ENCODE results near the gene NR1H2. TPM values are rescaled to one million over a fixed set of nuclear protein-coding genes. Genes with fewer than 3 reads are reported as not detected.

Gene NR1H2
- 10 to 100 TPM; 40.4 to 42.7 TPM for total RNA-seq
- polyA plus RNA-seq (2013, experiment 1 of 2), result 21.3 TPM
- polyA plus RNA-seq (2013, experiment 2 of 2), result 21.2 TPM
- long read RNA-seq, experiment 1, transcript NR1H2-201 (10 exons, 1,998 nt), result major isoform, 5 of 26 reads
- long read RNA-seq, experiment 1, partial matches to known transcripts, result 16 of 26 reads
- long read RNA-seq, experiment 1, other reads (novel, unspliced or antisense), result 4 of 26 reads
- long read RNA-seq, experiment 2, transcript NR1H2-201 (10 exons, 1,998 nt), result major isoform, 120 of 143 reads
- long read RNA-seq, experiment 2, partial matches to known transcripts, result 11 of 143 reads
- long read RNA-seq, experiment 2, other reads (novel, unspliced or antisense), result 8 of 143 reads
- long read RNA-seq, experiment 3, transcript NR1H2-201 (10 exons, 1,998 nt), result major isoform, 360 of 409 reads
- long read RNA-seq, experiment 3, transcript NR1H2-211 (10 exons, 1,830 nt), result minor isoform, 7 of 409 reads
- long read RNA-seq, experiment 3, partial matches to known transcripts, result 5 of 409 reads
- long read RNA-seq, experiment 3, other reads (novel, unspliced or antisense), result 37 of 409 reads
- long read RNA-seq, experiment 4, transcript NR1H2-201 (10 exons, 1,998 nt), result major isoform, 24 of 37 reads
- long read RNA-seq, experiment 4, partial matches to known transcripts, result 9 of 37 reads
- long read RNA-seq, experiment 4, other reads (novel, unspliced or antisense), result 2 of 37 reads

DNA sequence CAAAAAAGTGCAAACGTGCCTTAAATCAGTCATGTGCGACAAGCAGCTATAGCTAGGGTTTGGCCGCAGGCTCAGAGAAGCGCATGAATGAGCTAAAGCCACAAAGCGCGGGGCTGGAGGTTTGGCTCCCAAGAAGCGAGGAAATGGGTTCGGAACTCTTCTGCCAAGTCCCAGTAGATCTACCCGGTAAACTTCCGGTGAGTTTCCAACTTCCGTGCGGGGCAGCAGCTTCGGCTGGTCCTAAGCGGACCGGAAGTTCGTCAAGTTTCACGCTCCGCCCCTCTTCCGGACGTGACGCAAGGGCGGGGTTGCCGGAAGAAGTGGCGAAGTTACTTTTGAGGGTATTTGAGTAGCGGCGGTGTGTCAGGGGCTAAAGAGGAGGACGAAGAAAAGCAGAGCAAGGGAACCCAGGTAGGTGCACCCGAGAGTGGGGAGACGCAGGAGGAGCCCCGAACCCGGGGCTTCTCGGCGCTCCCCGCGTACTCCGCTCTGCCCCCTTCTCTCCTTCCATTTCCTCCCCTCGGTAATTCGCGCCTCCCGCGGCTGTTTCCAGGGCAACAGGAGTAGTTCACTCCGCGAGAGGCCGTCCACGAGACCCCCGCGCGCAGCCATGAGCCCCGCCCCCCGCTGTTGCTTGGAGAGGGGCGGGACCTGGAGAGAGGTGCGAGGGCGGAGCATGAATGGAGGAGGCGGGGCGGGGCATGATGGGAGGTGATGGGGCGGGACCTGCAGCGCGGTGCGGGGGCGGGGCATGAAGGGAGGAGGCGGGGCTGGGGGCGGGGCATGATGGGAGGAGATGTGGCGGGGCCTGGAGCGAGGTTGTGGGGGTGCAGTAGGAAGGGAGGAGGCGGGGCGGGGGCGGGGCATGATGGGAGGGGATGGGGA is at the start of gene NR1H2:
TSS of gene NR1H2 (plus strand) at position 292 of the 885 bp plus-strand sequence. CDS start 1,149 bp downstream, outside the sequence.
- Mint-ChIP-seq H3K9me3 (peaks cover 2% of the 10 kb centered on the region), H3K4me1 (no peaks in the 10 kb centered on the region), H3K27ac (peak within 1 kb of the TSS; percentile 99), H3K4me3 (peak within 1 kb of the TSS; percentile 94), H3K27me3 (ENCODE audit: insufficient read depth) (peaks cover 2% of the 10 kb centered on the region), H3K36me3 (ENCODE audit: low read depth) (peaks cover 30% of the 10 kb centered on the region)
- H3K27ac ChIP-seq (ENCODE audit: low read depth, low read length), result peak within 1 kb of the TSS; percentile 99
- peak within 1 kb of the TSS; percentile 99 for H3K9ac ChIP-seq (ENCODE audit: extremely low read depth, low read length, poor library complexity, severe bottlenecking)
- WGBS, 2 experiments (ENCODE audit: insufficient coverage in 1 of 2, insufficient read length in 1 of 2), result 2 to 3% methylated on average over 14 to 60 of the region's 67 CpGs
- no peaks in the 10 kb centered on the region for H3K4me1 ChIP-seq (ENCODE audit: control insufficient read depth, insufficient read depth, low read length)
- TF ChIP-seq, protein P1, sequence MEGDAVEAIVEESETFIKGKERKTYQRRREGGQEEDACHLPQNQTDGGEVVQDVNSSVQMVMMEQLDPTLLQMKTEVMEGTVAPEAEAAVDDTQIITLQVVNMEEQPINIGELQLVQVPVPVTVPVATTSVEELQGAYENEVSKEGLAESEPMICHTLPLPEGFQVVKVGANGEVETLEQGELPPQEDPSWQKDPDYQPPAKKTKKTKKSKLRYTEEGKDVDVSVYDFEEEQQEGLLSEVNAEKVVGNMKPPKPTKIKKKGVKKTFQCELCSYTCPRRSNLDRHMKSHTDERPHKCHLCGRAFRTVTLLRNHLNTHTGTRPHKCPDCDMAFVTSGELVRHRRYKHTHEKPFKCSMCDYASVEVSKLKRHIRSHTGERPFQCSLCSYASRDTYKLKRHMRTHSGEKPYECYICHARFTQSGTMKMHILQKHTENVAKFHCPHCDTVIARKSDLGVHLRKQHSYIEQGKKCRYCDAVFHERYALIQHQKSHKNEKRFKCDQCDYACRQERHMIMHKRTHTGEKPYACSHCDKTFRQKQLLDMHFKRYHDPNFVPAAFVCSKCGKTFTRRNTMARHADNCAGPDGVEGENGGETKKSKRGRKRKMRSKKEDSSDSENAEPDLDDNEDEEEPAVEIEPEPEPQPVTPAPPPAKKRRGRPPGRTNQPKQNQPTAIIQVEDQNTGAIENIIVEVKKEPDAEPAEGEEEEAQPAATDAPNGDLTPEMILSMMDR (conservative IDR thresholded peaks at IDR 0.05), result no peak
- H3K36me3 ChIP-seq (ENCODE audit: control insufficient read depth, insufficient read depth, low read length), result peaks cover 34% of the 10 kb centered on the region
- H3K4me3 ChIP-seq (ENCODE audit: low read length), result peak within 1 kb of the TSS; percentile 95
- no peaks in the 10 kb centered on the region for H3K9me3 ChIP-seq (ENCODE audit: control insufficient read depth, low read length)
- no peaks in the 10 kb centered on the region for H3K27me3 ChIP-seq (ENCODE audit: control insufficient read depth, insufficient read depth, low read length, poor library complexity, severe bottlenecking)
- peak; percentile 98 for DNase-seq

DNA sequence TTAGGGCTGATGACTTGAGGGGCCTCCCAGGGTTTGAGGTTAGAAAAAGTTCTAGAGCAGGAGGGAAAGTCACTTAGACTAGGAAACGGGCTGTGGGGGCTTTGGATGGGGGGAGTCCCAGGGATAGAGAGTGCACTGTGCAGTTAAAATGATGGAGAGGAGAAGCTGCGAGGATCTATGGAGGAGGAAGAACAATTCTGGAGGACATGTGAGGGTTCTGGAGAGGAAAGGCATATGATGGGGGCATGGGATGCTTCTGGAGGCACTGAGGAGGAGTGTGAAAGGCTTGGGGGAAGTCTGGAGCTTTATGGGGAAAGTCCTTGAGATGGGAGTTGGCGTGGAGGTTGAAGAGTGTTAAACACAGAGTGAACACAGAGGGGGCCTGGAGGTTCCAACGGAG is 49.2 kb upstream of the NR1H2 start:
- Histone ChIP-seq H3K27ac (ENCODE audit: low read depth, low read length) (no peak overlapping the region), H3K27me3 (ENCODE audit: control insufficient read depth, insufficient read depth, low read length, poor library complexity, severe bottlenecking) (peaks cover 17% of the 10 kb centered on the region), H3K9ac (ENCODE audit: extremely low read depth, low read length, poor library complexity, severe bottlenecking) (no peak overlapping the region), H3K4me1 (ENCODE audit: control insufficient read depth, insufficient read depth, low read length) (no peaks in the 10 kb centered on the region), H3K9me3 (ENCODE audit: control insufficient read depth, low read length) (no peaks in the 10 kb centered on the region), H3K36me3 (ENCODE audit: control insufficient read depth, insufficient read depth, low read length) (no peaks in the 10 kb centered on the region), H3K4me3 (ENCODE audit: low read length) (no peak overlapping the region)
- H3K27me3 Mint-ChIP-seq (ENCODE audit: insufficient read depth), result peaks cover 56% of the 10 kb centered on the region
- 38 to 68% methylated on average over 2 to 3 of the region's 4 CpGs for WGBS, 2 experiments (ENCODE audit: insufficient coverage in 1 of 2, insufficient read length in 1 of 2)
- H3K36me3 Mint-ChIP-seq (ENCODE audit: low read depth), result peaks cover 7% of the 10 kb centered on the region
- H3K9me3 Mint-ChIP-seq, result peaks cover 13% of the 10 kb centered on the region
- H3K4me3 Mint-ChIP-seq, result peak overlapping the region; percentile 44
- H3K27ac Mint-ChIP-seq, result no peak overlapping the region
- H3K4me1 Mint-ChIP-seq, result peaks cover 33% of the 10 kb centered on the region
- DNase-seq, result no peak
- TF ChIP-seq, protein P1 (conservative IDR thresholded peaks at IDR 0.05), result no peak

Measured in endodermal cell (in vitro differentiated cells).